ENCODE measurements around the gene SGCA. TPM values are rescaled to one million over a fixed set of nuclear protein-coding genes. Genes with fewer than 3 reads are reported as not detected.

The SGCA gene
- total RNA-seq, 4 donors from 2014 or later = 2.1 to 5.8 (median 4.0) TPM

DNA sequence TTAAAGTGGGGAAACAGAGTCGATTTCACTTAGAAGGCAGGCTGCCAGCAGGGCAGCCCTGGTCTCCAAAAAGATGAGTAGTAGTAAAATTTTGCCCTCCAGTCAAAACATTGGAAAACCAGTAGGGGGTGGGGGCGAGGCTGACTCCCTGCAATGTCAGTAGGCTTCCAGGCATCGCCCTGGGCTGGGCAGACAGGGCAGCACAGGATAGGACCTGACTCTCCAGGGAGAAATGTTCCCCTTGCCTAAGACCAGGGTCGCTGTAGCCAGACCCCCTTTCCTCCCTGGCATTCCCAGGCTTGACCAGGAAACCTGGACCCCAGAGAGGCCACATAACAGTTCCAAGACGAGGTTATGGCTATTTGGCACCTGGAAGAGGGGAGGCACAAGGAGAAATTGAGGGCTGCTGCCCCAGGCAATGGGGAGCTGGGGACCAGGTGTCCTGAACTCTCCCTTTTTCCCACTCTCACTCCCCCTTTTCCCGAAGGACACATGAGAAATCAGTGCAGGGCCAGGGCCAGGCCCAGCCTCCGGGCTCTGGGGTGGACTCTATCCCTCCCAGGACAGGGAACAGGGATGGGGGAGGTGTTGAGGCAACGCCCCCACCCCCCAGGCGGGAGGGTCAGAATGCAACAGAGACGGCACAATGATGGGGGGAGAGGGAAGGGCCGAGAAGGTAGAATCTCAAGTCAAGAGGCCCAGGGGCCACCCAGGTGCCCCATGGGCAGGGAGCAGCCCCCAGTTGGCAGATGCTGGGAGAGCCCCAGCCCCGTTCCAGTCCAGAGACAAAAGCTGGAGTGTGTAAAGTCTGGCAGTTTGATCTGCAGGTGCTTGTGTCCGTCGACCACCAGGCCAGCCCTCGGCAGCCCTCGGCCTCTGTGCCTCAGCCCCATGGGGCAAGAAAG lies 31.3 kb upstream of the SGCA start:
- WGBS = 66% methylated on average over 16 of the region's 16 CpGs
- no peak for DNase-seq (ENCODE audit: low spot score in 2 of 2)
- Histone ChIP-seq H3K27me3 (peaks cover 9% of the 10 kb centered on the region), H3K36me3 (peaks cover 51% of the 10 kb centered on the region), H3K4me1 (peaks cover 30% of the 10 kb centered on the region), H3K27ac (no peak overlapping the region), H3K9me3 (no peaks in the 10 kb centered on the region), H3K4me3 (no peak overlapping the region)
- TF ChIP-seq POLR2AphosphoS5 (IDR thresholded peaks at IDR 0.05) (no peak), EP300 (IDR thresholded peaks at IDR 0.05) (no peak), POLR2A (IDR thresholded peaks at IDR 0.05) (no peak)
- TF ChIP-seq, protein P1, sequence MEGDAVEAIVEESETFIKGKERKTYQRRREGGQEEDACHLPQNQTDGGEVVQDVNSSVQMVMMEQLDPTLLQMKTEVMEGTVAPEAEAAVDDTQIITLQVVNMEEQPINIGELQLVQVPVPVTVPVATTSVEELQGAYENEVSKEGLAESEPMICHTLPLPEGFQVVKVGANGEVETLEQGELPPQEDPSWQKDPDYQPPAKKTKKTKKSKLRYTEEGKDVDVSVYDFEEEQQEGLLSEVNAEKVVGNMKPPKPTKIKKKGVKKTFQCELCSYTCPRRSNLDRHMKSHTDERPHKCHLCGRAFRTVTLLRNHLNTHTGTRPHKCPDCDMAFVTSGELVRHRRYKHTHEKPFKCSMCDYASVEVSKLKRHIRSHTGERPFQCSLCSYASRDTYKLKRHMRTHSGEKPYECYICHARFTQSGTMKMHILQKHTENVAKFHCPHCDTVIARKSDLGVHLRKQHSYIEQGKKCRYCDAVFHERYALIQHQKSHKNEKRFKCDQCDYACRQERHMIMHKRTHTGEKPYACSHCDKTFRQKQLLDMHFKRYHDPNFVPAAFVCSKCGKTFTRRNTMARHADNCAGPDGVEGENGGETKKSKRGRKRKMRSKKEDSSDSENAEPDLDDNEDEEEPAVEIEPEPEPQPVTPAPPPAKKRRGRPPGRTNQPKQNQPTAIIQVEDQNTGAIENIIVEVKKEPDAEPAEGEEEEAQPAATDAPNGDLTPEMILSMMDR (IDR thresholded peaks at IDR 0.05) = no peak

- no peak for DNase-seq (ENCODE audit: low spot score in 2 of 2)
- Histone ChIP-seq H3K36me3 (peaks cover 62% of the 10 kb centered on the region), H3K4me3 (no peak overlapping the region), H3K9me3 (no peaks in the 10 kb centered on the region), H3K27ac (no peak overlapping the region), H3K4me1 (peaks cover 26% of the 10 kb centered on the region), H3K27me3 (no peaks in the 10 kb centered on the region)
- TF ChIP-seq, protein P1 (IDR thresholded peaks at IDR 0.05) = no peak
- TF ChIP-seq EP300 (IDR thresholded peaks at IDR 0.05) = no peak
- TF ChIP-seq POLR2A (IDR thresholded peaks at IDR 0.05) = no peak
- no peak for TF ChIP-seq POLR2AphosphoS5 (IDR thresholded peaks at IDR 0.05)
- 80% methylated on average over 13 of the region's 16 CpGs for WGBS
These were observed 30.3 kb upstream of the SGCA start for GRCh38 chr17:50135316-50136095.

GRCh38 chr17:50136096-50136687 lies 29.6 kb upstream of the SGCA start:
- Histone ChIP-seq H3K36me3 (peaks cover 69% of the 10 kb centered on the region), H3K4me3 (no peak overlapping the region), H3K27me3 (no peaks in the 10 kb centered on the region), H3K27ac (no peak overlapping the region), H3K4me1 (peaks cover 25% of the 10 kb centered on the region), H3K9me3 (no peaks in the 10 kb centered on the region)
- WGBS = 84% methylated on average over 7 of the region's 11 CpGs
- TF ChIP-seq POLR2AphosphoS5 (IDR thresholded peaks at IDR 0.05) = no peak
- DNase-seq (ENCODE audit: low spot score in 2 of 2) = no peak

- Histone ChIP-seq H3K27me3 (no peaks in the 10 kb centered on the region), H3K27ac (no peak overlapping the region), H3K36me3 (peaks cover 77% of the 10 kb centered on the region), H3K9me3 (no peaks in the 10 kb centered on the region), H3K4me1 (peaks cover 25% of the 10 kb centered on the region), H3K4me3 (no peak overlapping the region)
- TF ChIP-seq POLR2AphosphoS5 (IDR thresholded peaks at IDR 0.05) = no peak
- no peak for TF ChIP-seq POLR2A (IDR thresholded peaks at IDR 0.05)
- no peak for TF ChIP-seq EP300 (IDR thresholded peaks at IDR 0.05)
- TF ChIP-seq, protein P1 (IDR thresholded peaks at IDR 0.05) = no peak
- WGBS = 89% methylated on average over 4 of the region's 4 CpGs
- DNase-seq (ENCODE audit: low spot score in 2 of 2) = no peak
These were observed 28.8 kb upstream of the SGCA start for GRCh38 chr17:50137042-50137441.

GRCh38 chr17:50139185-50139783 lies 26.5 kb upstream of the SGCA start:
- Histone ChIP-seq H3K9me3 (no peaks in the 10 kb centered on the region), H3K4me1 (peaks cover 9% of the 10 kb centered on the region), H3K4me3 (no peak overlapping the region), H3K27ac (no peak overlapping the region), H3K27me3 (no peaks in the 10 kb centered on the region), H3K36me3 (peaks cover 100% of the 10 kb centered on the region)
- no peak for TF ChIP-seq POLR2A (IDR thresholded peaks at IDR 0.05)
- no peak for DNase-seq (ENCODE audit: low spot score in 2 of 2)
- WGBS = 87% methylated on average over 15 of the region's 15 CpGs

All from suprapubic skin (tissue), 4 donors.